ENCODE results near the gene CCDC127. TPM values are rescaled to one million over a fixed set of nuclear protein-coding genes. Genes with fewer than 3 reads are reported as not detected.

Gene CCDC127
- total RNA-seq, 2 donors from 2014 or later = 8.4 to 9.7 TPM

- H3K36me3 Mint-ChIP-seq (ENCODE audit: low read depth) = peaks cover 19% of the 10 kb centered on the region
- 93 to 96% methylated on average over 6 to 12 of the region's 12 CpGs for WGBS, 2 experiments (ENCODE audit: insufficient coverage in 1 of 2, insufficient read length in 1 of 2)
- Histone ChIP-seq H3K9ac (ENCODE audit: extremely low read depth, low read length, poor library complexity, severe bottlenecking) (no peak overlapping the region), H3K9me3 (ENCODE audit: control insufficient read depth, low read length) (no peaks in the 10 kb centered on the region), H3K27me3 (ENCODE audit: control insufficient read depth, insufficient read depth, low read length, poor library complexity, severe bottlenecking) (no peaks in the 10 kb centered on the region), H3K4me1 (ENCODE audit: control insufficient read depth, insufficient read depth, low read length) (no peaks in the 10 kb centered on the region), H3K36me3 (ENCODE audit: control insufficient read depth, insufficient read depth, low read length) (peaks cover 7% of the 10 kb centered on the region), H3K27ac (ENCODE audit: low read depth, low read length) (no peak overlapping the region), H3K4me3 (ENCODE audit: low read length) (no peak overlapping the region)
- DNase-seq = no peak
- no peak overlapping the region for H3K27ac Mint-ChIP-seq
- no peak for TF ChIP-seq CTCF (conservative IDR thresholded peaks at IDR 0.05)
- H3K9me3 Mint-ChIP-seq = no peaks in the 10 kb centered on the region
- H3K4me1 Mint-ChIP-seq = peaks cover 3% of the 10 kb centered on the region
- no peak overlapping the region for H3K4me3 Mint-ChIP-seq
- no peaks in the 10 kb centered on the region for H3K27me3 Mint-ChIP-seq (ENCODE audit: insufficient read depth)
These were observed 4.1 kb downstream of the CCDC127 start for GRCh38 chr5:213803-214395.

GRCh38 chr5:208449-209114 lies 9.4 kb downstream of the CCDC127 start:
- Mint-ChIP-seq H3K9me3 (no peaks in the 10 kb centered on the region), H3K4me3 (no peak overlapping the region), H3K27me3 (ENCODE audit: insufficient read depth) (no peaks in the 10 kb centered on the region), H3K4me1 (peaks cover 14% of the 10 kb centered on the region), H3K36me3 (ENCODE audit: low read depth) (peaks cover 23% of the 10 kb centered on the region), H3K27ac (no peak overlapping the region)
- Histone ChIP-seq H3K27ac (ENCODE audit: low read depth, low read length) (no peak overlapping the region), H3K4me1 (ENCODE audit: control insufficient read depth, insufficient read depth, low read length) (peaks cover 12% of the 10 kb centered on the region), H3K9me3 (ENCODE audit: control insufficient read depth, low read length) (no peaks in the 10 kb centered on the region), H3K27me3 (ENCODE audit: control insufficient read depth, insufficient read depth, low read length, poor library complexity, severe bottlenecking) (no peaks in the 10 kb centered on the region), H3K9ac (ENCODE audit: extremely low read depth, low read length, poor library complexity, severe bottlenecking) (no peak overlapping the region), H3K36me3 (ENCODE audit: control insufficient read depth, insufficient read depth, low read length) (peaks cover 27% of the 10 kb centered on the region), H3K4me3 (ENCODE audit: low read length) (no peak overlapping the region)
- 93 to 96% methylated on average over 7 to 15 of the region's 15 CpGs for WGBS, 2 experiments (ENCODE audit: insufficient coverage in 1 of 2, insufficient read length in 1 of 2)
- no peak for DNase-seq
- TF ChIP-seq CTCF (conservative IDR thresholded peaks at IDR 0.05) = no peak

GRCh38 chr5:207599-207998 lies 10.4 kb downstream of the CCDC127 start:
- no peak overlapping the region for H3K4me3 ChIP-seq (ENCODE audit: low read length)
- no peaks in the 10 kb centered on the region for H3K27me3 Mint-ChIP-seq (ENCODE audit: insufficient read depth)
- peaks cover 14% of the 10 kb centered on the region for H3K4me1 Mint-ChIP-seq
- WGBS, 2 experiments (ENCODE audit: insufficient coverage in 1 of 2, insufficient read length in 1 of 2) = 57 to 75% methylated on average over 8 to 14 of the region's 14 CpGs
- no peak for TF ChIP-seq CTCF (conservative IDR thresholded peaks at IDR 0.05)
- H3K36me3 ChIP-seq (ENCODE audit: control insufficient read depth, insufficient read depth, low read length) = peaks cover 31% of the 10 kb centered on the region
- H3K27ac ChIP-seq (ENCODE audit: low read depth, low read length) = no peak overlapping the region
- no peaks in the 10 kb centered on the region for H3K9me3 Mint-ChIP-seq
- no peak overlapping the region for H3K9ac ChIP-seq (ENCODE audit: extremely low read depth, low read length, poor library complexity, severe bottlenecking)
- DNase-seq = peak; percentile 56
- H3K4me1 ChIP-seq (ENCODE audit: control insufficient read depth, insufficient read depth, low read length) = peaks cover 12% of the 10 kb centered on the region
- no peak overlapping the region for H3K4me3 Mint-ChIP-seq
- no peaks in the 10 kb centered on the region for H3K27me3 ChIP-seq (ENCODE audit: control insufficient read depth, insufficient read depth, low read length, poor library complexity, severe bottlenecking)
- H3K27ac Mint-ChIP-seq = peak overlapping the region; percentile 67
- H3K36me3 Mint-ChIP-seq (ENCODE audit: low read depth) = peaks cover 26% of the 10 kb centered on the region
- H3K9me3 ChIP-seq (ENCODE audit: control insufficient read depth, low read length) = no peaks in the 10 kb centered on the region
